HG03060 (cell line): Measurements from ENCODE around the gene ABHD14A.

Experiments
- ATAC-seq: cut with Tn5 transposase; IDR thresholded peaks from one replicate; pipeline ENCODE4 v1.9.1; 2021; ENCODE audit warnings: low read depth, moderate number of reproducible peaks; ENCODE audit not compliant: unreplicated experiment

ABHD14A gene

GRCh38 chr3:52013802-52014598, 39.1 kb downstream of the ABHD14A start:
- ATAC-seq = no peak

GRCh38 chr3:52014613-52015012, 39.7 kb downstream of the ABHD14A start:
- ATAC-seq = no peak

GRCh38 chr3:52015438-52016228, 40.8 kb downstream of the ABHD14A start:
- no peak for ATAC-seq

- ATAC-seq = no peak
Observed at GRCh38 chr3:52017586-52017985, 42.7 kb downstream of the ABHD14A start.

GRCh38 chr3:52018319-52019000, 43.6 kb downstream of the ABHD14A start:
- no peak for ATAC-seq

- no peak for ATAC-seq
Observed at GRCh38 chr3:52019352-52020080, 44.7 kb downstream of the ABHD14A start.

GRCh38 chr3:52020796-52021195, 45.9 kb downstream of the ABHD14A start:
- no peak for ATAC-seq

GRCh38 chr3:52021489-52022268, 46.8 kb downstream of the ABHD14A start:
- no peak for ATAC-seq

- no peak for ATAC-seq
Observed at GRCh38 chr3:52022323-52023100, 47.6 kb downstream of the ABHD14A start.

- ATAC-seq = no peak
Observed at GRCh38 chr3:52023101-52023770, 48.4 kb downstream of the ABHD14A start.

GRCh38 chr3:52023860-52024764, 49.2 kb downstream of the ABHD14A start:
- no peak for ATAC-seq

- ATAC-seq = no peak
Observed at GRCh38 chr3:52024765-52025452, 50.0 kb downstream of the ABHD14A start.

- ATAC-seq = no peak
Observed at GRCh38 chr3:52025453-52025852, 50.6 kb downstream of the ABHD14A start.

- ATAC-seq = no peak
Observed at GRCh38 chr3:52026041-52026440, 51.2 kb downstream of the ABHD14A start.

GRCh38 chr3:52028572-52028971, 53.7 kb downstream of the ABHD14A start:
- no peak for ATAC-seq

GRCh38 chr3:52029053-52029452, 54.2 kb downstream of the ABHD14A start:
- no peak for ATAC-seq

- no peak for ATAC-seq
Observed at GRCh38 chr3:52029535-52029934, 54.7 kb downstream of the ABHD14A start.
